Measurements from ENCODE around the gene WASF3. TPM values are rescaled to one million over a fixed set of nuclear protein-coding genes. Genes with fewer than 3 reads are reported as not detected.

The WASF3 gene
- total RNA-seq, 1 experiment from 2014 or later = not detected

DNA sequence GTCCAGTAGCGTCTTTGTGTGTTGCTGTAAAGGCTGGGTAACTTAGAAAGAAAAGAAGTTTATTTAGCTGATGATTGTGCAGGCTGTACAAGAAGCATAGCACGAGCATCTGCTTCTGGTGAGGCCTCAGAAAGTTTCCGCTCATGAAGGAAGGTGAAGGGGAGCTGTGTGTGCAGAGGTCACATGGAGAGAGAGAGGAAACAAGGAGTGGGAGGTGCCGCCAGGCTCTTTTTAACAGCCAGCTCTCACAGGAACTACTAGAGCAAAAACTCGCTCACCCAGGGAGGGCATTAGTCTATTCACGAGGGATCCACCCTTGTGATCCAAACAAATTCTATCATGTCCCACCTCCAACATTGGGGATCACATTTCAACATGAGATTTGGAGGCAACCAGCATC is 103.3 kb downstream of the WASF3 start:
- in situ Hi-C loops (cut with HindIII; ENCODE audit: low pct_unique_long_range_greater_than_20kb, low sequenced_read_pairs) = no loop called here

DNA sequence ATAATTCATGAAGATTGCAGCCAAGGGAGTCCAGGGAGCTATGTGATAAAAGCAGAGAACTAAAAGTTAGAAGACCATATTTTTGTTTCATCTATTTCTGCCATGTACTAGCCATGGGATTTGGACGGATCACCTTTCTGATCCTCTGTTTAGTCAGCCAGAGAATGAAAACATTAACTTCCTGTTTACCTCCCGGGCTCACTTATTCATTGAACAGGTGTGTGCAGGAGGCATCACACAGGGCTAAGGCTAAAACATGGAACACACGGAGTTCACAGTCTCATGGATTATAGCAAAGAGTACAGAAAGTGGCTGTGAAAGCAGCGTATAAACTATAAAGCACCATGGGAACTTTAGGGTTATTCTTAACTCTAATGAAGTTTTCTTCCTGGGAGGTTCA is 106.3 kb downstream of the WASF3 start:
- in situ Hi-C loops (cut with HindIII; ENCODE audit: low pct_unique_long_range_greater_than_20kb, low sequenced_read_pairs) = no loop called here
- no peak for DNase-seq (ENCODE audit: low read depth)

More for the DNA sequence above, 103.3 kb downstream of the WASF3 start:
- no peak for DNase-seq (ENCODE audit: low read depth)

DNA sequence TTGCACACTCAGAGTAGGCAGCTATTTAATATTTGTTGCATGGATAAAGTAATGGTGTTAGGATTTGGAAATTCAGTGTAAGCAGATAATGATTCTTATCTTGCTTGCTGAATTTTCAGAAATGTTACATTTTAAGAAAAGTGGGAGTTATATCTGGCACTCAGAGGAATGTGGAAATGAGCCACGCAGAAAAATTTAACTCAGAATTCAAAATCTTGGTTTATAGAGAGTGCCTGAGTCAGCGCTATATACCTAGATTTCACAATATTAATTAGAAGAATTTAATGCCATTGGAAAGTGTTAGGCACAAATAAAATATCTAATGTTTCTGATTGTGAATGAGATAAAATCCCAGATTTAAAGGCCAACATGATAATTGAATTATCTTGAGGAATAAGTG is 106.8 kb downstream of the WASF3 start:
- no peak for DNase-seq (ENCODE audit: low read depth)
- in situ Hi-C loops (cut with HindIII; ENCODE audit: low pct_unique_long_range_greater_than_20kb, low sequenced_read_pairs) = no loop called here

DNA sequence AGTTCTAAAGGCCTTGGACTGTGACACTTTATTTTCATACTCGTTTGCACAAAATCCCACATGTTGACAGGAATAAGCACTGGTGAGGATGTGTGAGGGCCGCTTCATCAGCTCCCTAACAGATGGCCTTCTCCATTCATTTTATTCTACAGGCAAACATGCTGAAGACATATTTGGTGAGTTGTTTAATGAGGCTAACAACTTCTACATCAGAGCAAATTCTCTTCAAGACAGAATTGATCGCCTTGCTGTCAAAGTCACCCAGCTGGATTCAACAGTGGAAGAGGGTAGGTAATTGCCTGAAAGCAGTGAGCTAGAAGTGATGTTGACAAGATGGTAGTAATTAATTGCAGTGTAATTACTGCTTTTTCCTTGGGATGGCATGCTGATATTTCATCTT is 107.4 kb downstream of the WASF3 start:
- DNase-seq (ENCODE audit: low read depth) = no peak
- in situ Hi-C loops (cut with HindIII; ENCODE audit: low pct_unique_long_range_greater_than_20kb, low sequenced_read_pairs) = no loop called here

DNA sequence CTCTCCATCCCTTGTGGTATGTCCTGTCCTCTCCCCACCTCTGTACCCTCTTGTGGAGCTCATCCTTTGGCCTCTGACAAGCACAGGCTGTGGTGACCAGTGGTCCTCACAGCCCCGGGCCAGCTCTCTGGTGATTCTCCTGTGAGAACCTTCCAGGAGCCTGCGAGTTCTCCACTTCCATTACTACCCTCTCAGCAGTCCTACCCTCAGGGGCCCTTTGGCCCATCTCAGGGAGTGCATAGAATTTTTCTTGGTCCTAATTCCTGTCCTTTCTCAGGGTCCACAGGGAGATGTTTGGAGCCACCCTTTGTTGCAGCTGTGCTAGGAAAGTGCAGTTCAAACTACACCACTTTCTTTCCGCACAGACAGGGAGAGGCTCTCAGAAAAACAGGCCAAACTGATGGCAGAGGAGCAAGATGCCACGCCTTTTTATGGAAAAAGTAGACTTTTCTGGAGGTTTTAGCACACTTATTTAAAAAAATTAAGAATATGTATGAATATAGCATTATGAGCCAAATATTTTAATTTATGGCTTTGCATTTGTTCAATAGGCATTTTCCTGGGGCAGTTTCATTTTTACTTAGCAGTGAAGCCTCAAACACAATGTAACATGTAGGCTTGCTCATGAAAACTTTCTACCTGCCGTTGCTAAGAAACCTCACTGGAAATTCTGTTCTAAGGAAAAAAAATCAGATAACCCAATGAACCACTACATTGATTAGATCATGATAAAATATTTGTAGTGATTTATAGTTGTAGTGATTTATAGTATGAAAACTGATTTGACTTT is 111.1 kb downstream of the WASF3 start:
- no peak for DNase-seq (ENCODE audit: low read depth)
- in situ Hi-C loops (cut with HindIII; ENCODE audit: low pct_unique_long_range_greater_than_20kb, low sequenced_read_pairs) = no loop called here

DNA sequence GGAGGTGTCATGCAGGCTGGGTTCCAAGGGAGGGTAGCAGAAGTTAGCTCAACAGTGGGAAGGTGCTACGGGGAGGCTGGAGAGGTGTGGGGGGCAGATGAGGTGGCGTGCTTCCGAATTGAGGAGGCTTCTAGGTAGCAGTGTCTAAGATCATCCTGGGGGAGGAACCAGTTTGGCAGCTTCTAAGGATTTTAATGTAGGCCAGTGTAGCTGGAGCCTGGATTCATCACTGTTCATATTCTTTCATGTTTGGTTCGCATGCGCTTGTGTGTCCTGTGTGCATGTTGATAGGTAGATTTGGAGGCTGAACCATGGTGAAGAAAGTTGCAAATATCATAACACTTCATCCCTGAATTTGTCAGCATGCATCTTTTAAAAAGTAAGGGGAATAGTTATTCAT is 116.4 kb downstream of the WASF3 start:
- DNase-seq (ENCODE audit: low read depth) = no peak
- in situ Hi-C loops (cut with HindIII; ENCODE audit: low pct_unique_long_range_greater_than_20kb, low sequenced_read_pairs) = no loop called here

DNA sequence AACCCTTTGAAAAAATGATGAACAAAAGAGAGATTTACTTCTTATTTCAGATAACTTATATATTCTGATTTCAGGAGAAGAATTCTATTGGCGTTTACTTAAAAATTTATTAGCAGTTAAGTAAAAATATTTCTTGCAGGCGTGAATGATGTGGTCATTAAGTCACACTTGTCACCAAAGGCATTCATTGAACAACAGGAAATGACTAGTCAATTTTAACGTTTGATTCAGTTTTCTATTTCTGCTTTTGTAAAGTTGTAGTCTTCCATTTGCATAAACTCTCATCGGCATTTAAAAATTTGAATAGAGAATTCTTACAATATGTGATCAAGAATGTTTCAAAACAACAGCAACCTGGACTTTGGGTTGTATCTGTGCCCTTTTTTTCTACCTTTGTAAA is 119.7 kb downstream of the WASF3 start:
- no peak for DNase-seq (ENCODE audit: low read depth)
- in situ Hi-C loops (cut with HindIII; ENCODE audit: low pct_unique_long_range_greater_than_20kb, low sequenced_read_pairs) = no loop called here

DNA sequence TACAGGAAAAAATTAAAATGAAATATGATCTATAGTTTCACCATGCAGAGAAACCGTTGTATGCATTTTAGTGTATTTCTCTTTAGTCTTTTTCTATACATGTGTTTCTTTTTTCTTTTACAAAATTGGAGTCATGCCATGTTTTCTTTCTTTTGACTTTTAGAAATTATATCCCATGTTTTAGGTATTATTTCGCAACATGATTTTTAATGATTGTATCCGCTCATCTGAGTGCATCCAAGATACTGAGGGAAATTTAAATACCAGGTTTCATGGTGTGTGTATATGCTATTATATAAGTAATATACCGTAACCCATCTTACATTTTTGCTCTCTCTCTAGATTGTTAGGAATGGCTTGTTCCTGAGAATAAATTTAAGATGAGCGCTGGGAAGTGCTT is 120.8 kb downstream of the WASF3 start:
- no peak for DNase-seq (ENCODE audit: low read depth)
- in situ Hi-C loops (cut with HindIII; ENCODE audit: low pct_unique_long_range_greater_than_20kb, low sequenced_read_pairs) = no loop called here

DNA sequence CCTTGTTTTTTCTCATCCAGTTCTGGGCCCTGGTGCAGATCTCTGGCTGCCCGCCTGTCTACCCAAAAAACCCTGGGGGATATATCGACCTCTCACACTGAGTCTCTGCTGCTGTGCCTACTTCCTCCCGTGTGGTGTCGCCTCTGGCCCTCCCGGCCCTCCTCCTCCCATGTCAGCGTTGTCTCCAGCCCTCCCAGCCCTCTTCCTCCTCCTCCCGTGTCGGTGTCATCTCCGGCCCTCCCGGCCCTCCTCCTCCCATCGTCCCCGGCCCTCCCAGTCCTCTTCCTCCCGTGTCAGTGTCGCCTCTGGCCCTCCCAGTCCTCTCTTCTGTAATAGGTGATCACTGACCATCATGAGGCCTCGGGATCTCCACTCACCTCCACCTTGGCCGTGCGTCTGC is 121.3 kb downstream of the WASF3 start:
- DNase-seq (ENCODE audit: low read depth) = no peak
- in situ Hi-C loops (cut with HindIII; ENCODE audit: low pct_unique_long_range_greater_than_20kb, low sequenced_read_pairs) = no loop called here

DNA sequence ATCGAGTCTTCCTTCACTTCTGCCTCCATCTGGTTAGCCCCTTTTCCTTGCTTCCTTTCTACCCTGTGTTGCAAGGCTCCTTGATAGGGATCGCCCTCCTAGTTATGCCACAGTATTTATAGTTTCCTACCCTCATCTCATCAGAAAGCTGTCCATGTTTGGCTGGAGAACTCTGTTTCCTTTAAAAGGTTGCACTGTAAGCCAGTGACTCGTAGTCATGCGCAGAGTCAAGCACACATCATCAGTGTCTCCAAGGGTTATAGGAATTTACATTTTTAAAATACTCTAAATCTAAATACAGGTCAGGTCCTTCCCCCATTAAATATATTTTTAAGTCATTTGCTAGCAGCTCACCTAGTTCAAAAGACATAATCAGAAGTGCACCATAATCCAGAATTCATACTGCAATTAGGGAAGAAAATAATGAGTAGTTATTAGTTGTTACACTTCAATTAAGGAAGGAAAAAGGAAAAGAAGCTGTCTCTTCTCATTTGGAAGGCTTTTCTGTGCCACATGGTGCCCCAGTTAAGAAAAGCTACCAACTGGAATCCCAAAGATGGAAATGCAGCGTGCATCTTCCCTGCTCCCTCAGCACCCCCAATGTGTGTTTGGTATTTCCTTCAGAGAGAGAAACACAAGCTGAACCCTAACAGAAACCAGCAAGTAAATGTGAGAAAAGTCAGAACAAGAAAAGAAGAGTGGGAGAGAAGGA is 122.1 kb downstream of the WASF3 start:
- no peak for DNase-seq (ENCODE audit: low read depth)
- in situ Hi-C loops (cut with HindIII; ENCODE audit: low pct_unique_long_range_greater_than_20kb, low sequenced_read_pairs) = no loop called here

DNA sequence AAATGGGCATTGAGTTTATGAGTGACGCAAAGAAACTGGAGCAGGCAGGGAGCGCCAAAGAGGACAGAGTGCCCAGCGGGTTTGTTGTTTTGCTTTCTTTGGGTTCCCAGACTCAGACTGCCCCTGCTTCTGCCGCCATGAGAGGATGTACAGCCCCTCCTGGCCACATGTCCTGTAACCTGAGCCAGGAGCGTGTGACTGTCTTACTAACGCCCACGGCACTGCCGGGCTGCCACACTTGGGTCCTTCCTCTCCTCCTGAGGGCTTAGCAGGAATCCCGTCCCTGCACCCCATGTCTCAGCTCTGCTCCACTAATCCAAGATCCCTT is 122.6 kb downstream of the WASF3 start:
- in situ Hi-C loops (cut with HindIII; ENCODE audit: low pct_unique_long_range_greater_than_20kb, low sequenced_read_pairs) = no loop called here
- DNase-seq (ENCODE audit: low read depth) = no peak

DNA sequence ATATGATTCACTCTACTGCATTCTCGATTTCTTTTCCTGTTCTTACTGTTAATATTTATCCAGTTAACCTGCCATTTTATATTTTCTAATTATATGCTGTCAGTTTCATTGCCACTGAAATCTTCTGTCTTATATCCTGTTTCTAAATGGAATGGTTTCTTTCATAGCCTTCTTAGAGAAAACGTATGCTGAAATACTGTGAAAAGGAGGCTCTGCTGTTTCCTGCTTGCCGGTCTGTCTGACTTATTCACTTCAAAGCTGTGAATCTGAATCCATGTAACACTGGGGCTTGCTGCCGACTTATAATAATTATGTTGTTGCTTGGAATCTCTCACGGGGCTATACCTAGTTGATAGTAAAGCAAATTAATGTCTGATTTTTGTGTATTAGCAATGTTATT is 123.1 kb downstream of the WASF3 start:
- in situ Hi-C loops (cut with HindIII; ENCODE audit: low pct_unique_long_range_greater_than_20kb, low sequenced_read_pairs) = no loop called here
- DNase-seq (ENCODE audit: low read depth) = no peak

DNA sequence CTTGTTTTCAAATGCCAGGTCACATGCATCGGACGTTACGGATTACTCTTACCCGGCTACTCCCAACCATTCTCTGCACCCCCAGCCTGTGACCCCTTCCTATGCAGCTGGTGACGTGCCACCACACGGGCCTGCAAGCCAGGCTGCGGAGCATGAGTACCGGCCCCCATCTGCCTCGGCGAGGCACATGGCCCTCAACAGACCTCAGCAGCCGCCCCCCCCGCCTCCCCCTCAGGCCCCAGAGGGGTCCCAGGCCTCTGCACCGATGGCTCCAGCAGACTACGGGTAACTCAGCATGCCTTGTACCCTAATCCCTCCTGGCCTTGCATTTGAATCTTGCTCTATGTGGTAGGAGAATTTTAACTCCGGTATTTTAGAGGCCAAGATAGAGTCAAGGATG is 123.6 kb downstream of the WASF3 start:
- in situ Hi-C loops (cut with HindIII; ENCODE audit: low pct_unique_long_range_greater_than_20kb, low sequenced_read_pairs) = no loop called here

DNA sequence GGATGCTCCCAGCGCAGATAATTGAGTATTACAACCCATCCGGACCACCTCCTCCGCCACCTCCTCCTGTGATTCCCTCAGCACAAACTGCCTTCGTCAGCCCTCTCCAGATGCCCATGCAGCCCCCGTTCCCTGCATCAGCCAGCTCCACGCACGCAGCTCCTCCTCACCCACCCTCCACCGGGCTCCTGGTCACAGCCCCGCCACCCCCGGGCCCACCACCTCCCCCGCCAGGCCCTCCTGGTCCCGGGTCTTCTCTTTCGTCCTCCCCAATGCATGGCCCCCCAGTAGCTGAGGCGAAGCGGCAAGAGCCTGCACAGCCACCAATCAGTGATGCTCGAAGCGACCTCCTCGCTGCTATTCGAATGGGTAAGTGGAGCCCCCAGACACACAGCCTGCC is 125.1 kb downstream of the WASF3 start:
- in situ Hi-C loops (cut with HindIII; ENCODE audit: low pct_unique_long_range_greater_than_20kb, low sequenced_read_pairs) = no loop called here
- DNase-seq (ENCODE audit: low read depth) = no peak

More for the DNA sequence above, 123.6 kb downstream of the WASF3 start:
- no peak for DNase-seq (ENCODE audit: low read depth)

DNA sequence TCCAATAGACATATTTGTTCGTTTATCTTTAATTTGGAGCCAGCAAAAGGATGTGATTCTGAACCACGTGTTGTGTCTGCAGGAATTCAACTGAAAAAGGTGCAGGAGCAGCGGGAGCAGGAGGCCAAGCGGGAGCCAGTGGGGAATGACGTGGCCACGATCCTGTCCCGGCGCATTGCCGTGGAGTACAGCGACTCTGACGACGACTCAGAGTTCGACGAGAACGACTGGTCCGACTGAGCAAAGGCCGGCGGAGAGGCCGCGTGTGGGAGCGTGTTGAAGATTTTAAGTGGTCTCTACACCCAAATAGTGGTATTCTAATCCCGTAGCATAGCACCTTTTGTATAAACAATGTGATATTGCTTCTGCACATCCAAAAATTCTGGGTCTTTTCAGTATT is 128.1 kb downstream of the WASF3 start:
- no peak for DNase-seq (ENCODE audit: low read depth)
- in situ Hi-C loops (cut with HindIII; ENCODE audit: low pct_unique_long_range_greater_than_20kb, low sequenced_read_pairs) = no loop called here

DNA sequence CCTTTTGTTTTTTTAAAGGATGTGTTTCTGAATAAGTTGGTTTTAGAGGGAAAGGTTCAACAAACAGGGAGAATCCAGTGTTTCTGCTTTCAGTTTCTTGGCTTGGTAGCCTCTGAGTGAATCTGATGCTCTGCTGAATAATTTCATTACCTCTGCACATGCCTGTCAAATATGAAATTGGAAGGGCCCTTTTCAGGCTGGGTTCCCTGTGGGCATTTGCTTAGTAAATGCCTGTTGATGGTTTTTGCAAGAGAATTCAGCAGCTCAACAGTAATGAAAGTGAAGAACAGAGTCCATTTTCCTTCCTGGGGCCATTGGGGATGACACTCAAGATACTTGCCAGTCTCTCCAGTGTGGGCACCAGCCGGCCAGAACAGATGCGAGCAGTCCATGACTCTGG is 128.8 kb downstream of the WASF3 start:
- no peak for DNase-seq (ENCODE audit: low read depth)
- in situ Hi-C loops (cut with HindIII; ENCODE audit: low pct_unique_long_range_greater_than_20kb, low sequenced_read_pairs) = no loop called here

DNA sequence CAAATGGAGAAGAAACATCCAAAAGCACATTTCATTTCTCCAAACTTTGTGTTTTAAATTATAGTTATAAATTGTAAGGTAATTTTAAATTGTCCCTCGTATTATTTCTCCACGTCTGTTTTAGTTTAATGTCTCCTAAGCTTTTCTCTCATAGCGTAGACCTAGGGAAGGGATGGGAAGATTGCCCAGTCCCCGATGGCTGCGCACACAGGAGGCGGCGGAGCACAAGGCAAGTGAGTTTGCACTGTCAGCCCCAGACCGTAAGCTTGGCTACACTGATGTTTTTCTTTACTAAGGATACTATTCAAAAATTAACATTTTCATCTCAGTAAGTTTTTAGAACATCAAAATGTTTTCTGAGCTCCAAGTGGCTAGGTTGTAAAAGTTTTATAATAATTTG is 130.8 kb downstream of the WASF3 start:
- no peak for DNase-seq (ENCODE audit: low read depth)
- in situ Hi-C loops (cut with HindIII; ENCODE audit: low pct_unique_long_range_greater_than_20kb, low sequenced_read_pairs) = no loop called here

DNA sequence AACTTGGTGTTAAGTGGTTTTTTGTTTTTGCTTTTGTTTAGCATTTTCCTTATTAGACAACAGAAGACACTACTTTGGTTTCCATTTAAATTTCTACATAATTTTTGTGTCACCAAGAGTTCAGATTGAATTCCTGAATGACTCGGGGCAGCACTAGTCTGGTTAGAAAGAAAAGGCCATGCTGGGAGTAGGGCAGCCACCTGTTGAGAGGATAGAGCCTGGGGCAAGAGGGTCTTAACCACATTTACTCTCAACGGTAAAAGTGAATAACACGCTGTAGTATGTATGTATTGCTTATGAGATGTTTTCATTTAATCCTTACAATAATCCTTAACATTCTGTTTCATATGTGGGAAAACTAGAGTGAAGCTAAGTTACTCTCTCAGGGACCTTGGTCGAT is 131.5 kb downstream of the WASF3 start:
- DNase-seq (ENCODE audit: low read depth) = no peak
- in situ Hi-C loops (cut with HindIII; ENCODE audit: low pct_unique_long_range_greater_than_20kb, low sequenced_read_pairs) = no loop called here

DNA sequence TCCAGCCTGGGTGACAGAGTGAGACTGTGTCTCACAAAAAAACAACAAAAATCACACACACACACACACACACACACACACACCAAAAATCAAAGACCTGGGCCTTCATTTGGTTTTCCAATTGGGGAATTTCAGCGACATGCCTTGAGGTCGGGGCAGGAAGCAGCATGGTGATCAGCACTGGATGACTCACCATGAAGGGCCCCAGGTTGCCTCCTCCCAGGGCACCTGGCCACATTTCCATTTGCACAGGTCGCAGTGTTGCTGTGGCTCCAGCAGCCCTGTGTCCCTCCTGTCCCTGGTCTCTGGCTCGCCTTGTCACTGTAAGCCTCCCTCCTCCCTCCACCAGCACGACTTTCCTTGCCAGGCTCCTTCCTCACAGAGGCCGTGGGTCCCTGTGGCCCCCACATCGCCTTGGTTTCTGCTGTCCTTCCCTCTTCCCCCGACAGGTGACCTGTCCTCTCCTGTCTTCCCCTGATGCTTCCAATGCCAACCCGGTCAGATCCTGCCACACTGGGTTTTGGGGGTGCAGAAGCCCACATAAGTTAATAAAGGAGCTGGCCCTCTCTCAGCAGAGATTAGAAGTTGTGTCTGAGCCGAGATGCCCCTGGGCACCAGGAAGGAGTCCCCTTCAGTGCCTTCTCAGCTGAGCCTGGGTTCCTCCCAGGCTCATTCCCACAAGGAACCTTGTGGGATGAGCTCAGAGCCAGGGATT is 136.4 kb downstream of the WASF3 start:
- no peak for DNase-seq (ENCODE audit: low read depth)
- in situ Hi-C loops (cut with HindIII; ENCODE audit: low pct_unique_long_range_greater_than_20kb, low sequenced_read_pairs) = no loop called here
